ENCODE measurements around the gene XPR1.
"Not testable (repeated sequence)": the region's sequence is repeated elsewhere in the genome, so short reads cannot be mapped to it uniquely, and the experiment has no call there.

XPR1 gene

GRCh38 chr1:180696361-180696760 is 64.5 kb downstream of the XPR1 start:
- H3K4me3 ChIP-seq: no peak overlapping the region
- H3K27ac ChIP-seq: no peak overlapping the region

- no peak overlapping the region for H3K27ac ChIP-seq
- no peak overlapping the region for H3K4me3 ChIP-seq
Measured at GRCh38 chr1:180698580-180698979, 66.8 kb downstream of the XPR1 start.

GRCh38 chr1:180702376-180702775 is 70.6 kb downstream of the XPR1 start:
- not testable (repeated sequence) for H3K27ac ChIP-seq, H3K4me3 ChIP-seq

GRCh38 chr1:180710746-180711145 is 78.9 kb downstream of the XPR1 start:
- not testable (repeated sequence) for H3K4me3 ChIP-seq

GRCh38 chr1:180711260-180711659 is 79.4 kb downstream of the XPR1 start:
- not testable (repeated sequence) for H3K27ac ChIP-seq

More at GRCh38 chr1:180710746-180711145, 78.9 kb downstream of the XPR1 start:
- H3K27ac ChIP-seq: not testable (repeated sequence)

GRCh38 chr1:180720753-180721152 is 88.9 kb downstream of the XPR1 start:
- H3K27ac ChIP-seq: no peak overlapping the region

More at GRCh38 chr1:180711260-180711659, 79.4 kb downstream of the XPR1 start:
- H3K4me3 ChIP-seq: not testable (repeated sequence)

GRCh38 chr1:180722586-180722985 is 90.8 kb downstream of the XPR1 start:
- Histone ChIP-seq H3K4me3 (no peak overlapping the region), H3K27ac (no peak overlapping the region)

More at GRCh38 chr1:180720753-180721152, 88.9 kb downstream of the XPR1 start:
- H3K4me3 ChIP-seq: no peak overlapping the region

GRCh38 chr1:180724055-180724454 is 92.2 kb downstream of the XPR1 start:
- Histone ChIP-seq H3K27ac (no peak overlapping the region), H3K4me3 (no peak overlapping the region)

- not testable (repeated sequence) for H3K4me3 ChIP-seq, H3K27ac ChIP-seq
Measured at GRCh38 chr1:180726024-180726423, 94.2 kb downstream of the XPR1 start.

- H3K4me3 ChIP-seq, H3K27ac ChIP-seq: not testable (repeated sequence)
Measured at GRCh38 chr1:180727751-180728150, 95.9 kb downstream of the XPR1 start.

- H3K27ac ChIP-seq: no peak overlapping the region
- no peak overlapping the region for H3K4me3 ChIP-seq
Measured at GRCh38 chr1:180728472-180729106, 96.8 kb downstream of the XPR1 start.

- H3K4me3 ChIP-seq: no peak overlapping the region
- no peak overlapping the region for H3K27ac ChIP-seq
Measured at GRCh38 chr1:180731131-180731530, 99.3 kb downstream of the XPR1 start.

GRCh38 chr1:180732866-180733265 is 101.0 kb downstream of the XPR1 start:
- Histone ChIP-seq H3K4me3 (no peak overlapping the region), H3K27ac (no peak overlapping the region)

- H3K27ac ChIP-seq: no peak overlapping the region
- H3K4me3 ChIP-seq: no peak overlapping the region
Measured at GRCh38 chr1:180734366-180734765, 102.5 kb downstream of the XPR1 start.

- Histone ChIP-seq H3K4me3 (no peak overlapping the region), H3K27ac (no peak overlapping the region)
Measured at GRCh38 chr1:180742663-180743062, 110.8 kb downstream of the XPR1 start.

GRCh38 chr1:180743868-180744267 is 112.0 kb downstream of the XPR1 start:
- Histone ChIP-seq H3K27ac (no peak overlapping the region), H3K4me3 (no peak overlapping the region)

GRCh38 chr1:180745098-180745497 is 113.3 kb downstream of the XPR1 start:
- Histone ChIP-seq H3K4me3 (no peak overlapping the region), H3K27ac (no peak overlapping the region)

GRCh38 chr1:180751921-180752320 is 120.1 kb downstream of the XPR1 start:
- no peak overlapping the region for H3K4me3 ChIP-seq

GRCh38 chr1:180754453-180754852 is 122.6 kb downstream of the XPR1 start:
- Histone ChIP-seq H3K4me3 (no peak overlapping the region), H3K27ac (no peak overlapping the region)

More at GRCh38 chr1:180751921-180752320, 120.1 kb downstream of the XPR1 start:
- no peak overlapping the region for H3K27ac ChIP-seq

- Histone ChIP-seq H3K4me3 (no peak overlapping the region), H3K27ac (no peak overlapping the region)
Measured at GRCh38 chr1:180757657-180758056, 125.8 kb downstream of the XPR1 start.

GRCh38 chr1:180762796-180763195 is 131.0 kb downstream of the XPR1 start:
- Histone ChIP-seq H3K4me3 (no peak overlapping the region), H3K27ac (no peak overlapping the region)

- no peak overlapping the region for H3K4me3 ChIP-seq
- no peak overlapping the region for H3K27ac ChIP-seq
Measured at GRCh38 chr1:180765151-180765550, 133.3 kb downstream of the XPR1 start.

Data from skin epidermis (tissue), 12 donors.